NCI-H2196 treated with DMSO at 0.1 percent for 48 hours (cell line): ENCODE results near the gene NCAPG.
"Not testable (repeated sequence)": the region's sequence is repeated elsewhere in the genome, so short reads cannot be mapped to it uniquely, and the experiment has no call there.

Source experiments
- DNase-seq: peaks from one replicate; lab custom pipeline; 2025; ENCODE audit not compliant: unreplicated experiment; lab: John Stamatoyannopoulos, UW

NCAPG gene

DNA sequence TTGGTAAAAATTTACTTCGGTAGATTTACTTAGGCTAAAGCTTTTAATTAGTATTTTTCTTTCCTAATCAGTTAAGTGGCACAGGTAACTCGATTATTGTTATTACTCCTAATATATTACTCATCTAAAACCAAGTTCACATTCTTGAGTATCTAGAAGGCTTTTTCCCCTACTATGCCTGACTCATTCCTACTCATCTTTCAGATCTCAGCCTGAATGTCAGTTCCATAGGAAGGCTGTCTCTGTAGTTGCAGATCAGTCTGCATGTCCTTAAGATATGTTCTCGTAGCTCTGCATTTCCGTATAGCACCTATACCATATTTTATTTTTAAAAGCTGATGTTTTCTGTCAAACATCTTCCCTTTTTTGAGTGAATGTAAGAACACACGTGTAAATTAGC is 23.5 kb upstream of the NCAPG start:
- DNase-seq: no peak

DNA sequence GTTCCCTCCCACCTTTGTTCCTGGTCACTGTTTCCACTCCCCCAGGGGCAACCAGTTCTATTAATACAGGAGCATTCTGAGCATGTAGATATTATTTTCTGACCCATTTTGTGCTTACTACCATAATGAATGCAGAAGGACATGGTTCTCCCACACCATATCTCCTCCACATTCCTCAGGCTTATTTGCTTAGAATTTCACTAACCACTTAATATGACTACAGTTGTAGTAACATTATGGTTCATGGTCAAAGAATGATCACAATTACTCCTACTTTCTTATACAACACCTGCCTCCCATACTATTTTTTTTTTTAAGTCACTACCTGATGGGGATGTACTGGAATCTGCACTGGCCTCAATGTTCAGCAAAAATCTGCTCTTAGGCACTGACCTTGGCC is 21.8 kb upstream of the NCAPG start:
- no peak for DNase-seq

DNA sequence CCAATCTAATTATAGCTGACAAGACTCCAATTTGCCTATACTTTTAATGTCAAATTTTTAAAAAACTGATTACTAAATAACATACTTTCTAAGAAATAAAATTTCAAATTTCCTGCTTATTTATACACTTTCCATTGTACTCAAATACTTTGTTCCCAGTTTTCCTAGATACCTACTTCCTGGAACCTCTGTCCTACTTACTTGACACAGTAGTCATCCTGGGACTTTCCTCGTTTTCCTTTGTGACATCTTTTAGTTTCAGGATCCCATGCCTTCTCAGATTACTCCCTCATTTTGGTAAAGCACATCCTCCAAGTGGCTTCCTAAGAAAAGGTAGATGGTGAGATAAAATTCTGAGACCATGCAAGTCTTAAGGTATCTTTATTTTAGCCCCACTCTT is 16.0 kb upstream of the NCAPG start:
- no peak for DNase-seq

DNA sequence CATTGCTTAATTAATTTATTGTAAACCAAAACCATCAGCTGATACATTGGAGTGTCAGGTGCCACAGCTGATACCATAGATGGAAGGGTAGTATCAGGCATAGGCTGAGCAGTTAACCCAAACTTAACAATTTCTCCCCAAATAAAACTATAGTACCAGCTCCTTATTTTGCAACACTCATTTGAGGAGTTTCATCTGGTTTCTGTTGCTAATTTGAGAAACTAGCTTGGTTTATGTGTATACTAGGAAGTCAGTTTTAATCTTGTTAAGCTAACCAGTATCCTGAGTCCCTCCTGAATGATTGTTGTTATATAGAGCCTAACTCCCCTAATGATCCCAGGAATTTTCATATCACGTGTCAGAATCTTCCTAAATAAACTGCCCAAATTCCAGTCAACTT is 13.0 kb upstream of the NCAPG start:
- no peak for DNase-seq

DNA sequence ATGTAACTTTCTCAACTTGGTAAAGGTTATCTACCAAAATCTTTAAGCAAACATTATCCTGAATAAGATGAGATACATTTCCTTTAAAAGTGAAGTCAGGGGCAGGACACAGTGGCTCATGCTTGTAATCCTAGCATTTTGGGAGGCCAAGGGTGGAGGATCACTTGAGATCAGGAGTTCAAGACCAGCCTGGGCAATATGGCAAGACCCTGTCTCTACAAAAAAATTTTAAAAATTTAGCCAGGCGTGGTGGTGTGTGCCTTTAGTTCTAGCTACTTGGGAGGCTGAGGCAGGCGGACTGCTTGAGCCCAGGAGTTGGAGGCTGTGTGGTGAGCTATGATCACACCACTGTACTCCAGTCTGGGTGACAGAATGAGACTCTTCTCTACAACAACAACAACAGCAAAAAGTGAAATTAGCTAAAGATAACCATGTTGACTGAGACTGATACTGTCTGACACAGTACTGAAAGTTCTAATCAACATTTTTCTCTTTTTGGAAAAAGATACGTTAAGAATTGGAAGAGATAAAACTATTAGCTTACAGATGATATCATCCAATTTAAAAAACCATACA is 5.1 kb upstream of the NCAPG start:
- DNase-seq: no peak

DNA sequence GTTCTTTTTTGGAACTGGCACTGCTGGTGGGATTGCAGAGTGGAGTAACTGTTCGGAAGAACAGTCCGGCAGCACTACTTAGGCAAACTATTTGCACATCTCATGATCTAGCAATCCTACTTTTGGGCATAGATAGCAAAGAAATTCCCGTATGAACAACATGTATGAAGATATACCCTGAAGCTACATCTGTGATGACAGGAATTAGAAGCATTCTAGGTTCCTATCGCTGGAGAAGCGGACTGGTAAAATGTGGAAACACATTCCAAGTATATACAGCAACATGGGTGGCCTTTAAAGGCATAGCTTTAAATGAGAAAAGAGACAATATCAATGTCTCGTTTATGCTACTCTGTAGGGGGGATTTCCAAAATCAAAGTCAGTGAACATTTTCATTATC is 3.3 kb upstream of the NCAPG start:
- no peak for DNase-seq

DNA sequence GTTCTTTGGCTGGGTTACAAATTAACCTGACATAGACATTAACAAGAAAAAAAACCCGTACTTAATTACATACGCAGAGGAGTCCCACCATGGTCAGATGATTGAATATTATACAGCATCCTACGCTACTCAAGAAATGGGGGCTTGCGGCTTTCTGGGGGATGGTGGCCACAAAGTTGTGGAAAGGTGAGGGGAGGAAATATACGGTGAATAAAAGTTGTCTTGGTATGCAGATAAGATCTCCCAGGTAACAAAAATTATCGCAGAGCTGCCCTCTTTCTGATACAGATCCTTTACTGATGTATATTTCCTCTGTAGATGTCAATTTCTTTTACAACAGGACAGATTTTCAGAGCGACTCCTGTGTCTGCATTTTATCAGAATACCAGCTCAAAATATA is 1.1 kb upstream of the NCAPG start:
- DNase-seq: no peak

DNA sequence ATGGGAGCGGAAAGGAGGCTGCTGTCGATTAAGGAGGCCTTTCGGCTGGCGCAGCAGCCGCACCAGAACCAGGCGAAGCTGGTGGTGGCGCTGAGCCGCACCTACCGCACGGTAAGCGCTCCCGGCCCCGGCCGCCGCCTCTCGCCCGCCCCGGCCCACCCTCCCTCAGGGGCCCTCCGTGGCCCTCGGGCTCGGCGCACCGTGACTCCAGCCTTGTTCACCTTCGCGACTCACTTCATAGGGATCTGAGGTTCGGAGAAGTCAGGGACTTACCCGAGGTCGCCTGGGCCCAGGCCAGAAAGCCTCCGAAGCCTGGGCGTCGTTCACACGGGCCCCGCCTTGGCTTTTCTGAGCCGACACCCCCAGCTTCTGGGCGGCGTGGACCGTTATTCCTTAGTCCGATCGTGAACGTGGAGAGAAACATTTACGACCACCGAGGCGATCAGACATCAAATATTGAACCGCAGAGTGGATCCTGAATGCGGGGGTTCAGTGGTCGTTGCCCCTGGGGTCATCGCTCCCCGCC is 362 bp downstream of the NCAPG start:
- DNase-seq: no peak

DNA sequence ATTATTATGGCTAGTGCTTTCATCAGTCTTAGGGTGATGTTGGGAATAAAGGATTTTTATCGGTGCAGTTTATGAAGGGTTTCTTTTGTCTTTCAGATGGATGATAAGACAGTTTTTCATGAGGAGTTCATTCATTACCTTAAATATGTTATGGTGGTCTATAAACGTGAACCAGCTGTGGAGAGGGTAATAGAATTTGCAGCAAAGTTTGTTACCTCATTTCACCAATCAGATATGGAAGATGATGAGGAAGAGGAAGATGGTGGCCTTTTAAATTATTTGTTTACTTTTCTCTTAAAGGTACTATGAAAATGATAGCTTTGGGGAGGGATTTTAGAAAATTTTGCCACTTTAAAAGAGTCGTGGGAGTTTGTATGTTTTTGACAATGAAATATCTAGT is 1.3 kb downstream of the NCAPG start:
- no peak for DNase-seq

DNA sequence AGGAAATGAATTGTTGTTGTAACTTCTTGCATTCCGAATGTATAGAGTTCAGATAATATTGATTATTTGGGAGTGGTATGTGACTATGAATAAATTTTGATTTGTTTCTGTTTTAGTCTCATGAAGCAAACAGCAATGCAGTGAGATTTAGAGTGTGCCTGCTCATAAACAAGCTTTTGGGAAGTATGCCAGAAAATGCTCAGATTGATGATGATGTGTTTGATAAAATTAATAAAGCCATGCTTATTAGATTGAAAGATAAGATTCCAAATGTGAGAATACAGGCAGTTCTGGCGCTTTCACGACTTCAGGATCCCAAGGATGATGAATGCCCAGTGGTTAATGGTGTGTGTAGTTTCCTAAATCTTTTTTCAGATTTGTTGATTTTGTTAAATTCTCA is 2.0 kb downstream of the NCAPG start:
- no peak for DNase-seq

DNA sequence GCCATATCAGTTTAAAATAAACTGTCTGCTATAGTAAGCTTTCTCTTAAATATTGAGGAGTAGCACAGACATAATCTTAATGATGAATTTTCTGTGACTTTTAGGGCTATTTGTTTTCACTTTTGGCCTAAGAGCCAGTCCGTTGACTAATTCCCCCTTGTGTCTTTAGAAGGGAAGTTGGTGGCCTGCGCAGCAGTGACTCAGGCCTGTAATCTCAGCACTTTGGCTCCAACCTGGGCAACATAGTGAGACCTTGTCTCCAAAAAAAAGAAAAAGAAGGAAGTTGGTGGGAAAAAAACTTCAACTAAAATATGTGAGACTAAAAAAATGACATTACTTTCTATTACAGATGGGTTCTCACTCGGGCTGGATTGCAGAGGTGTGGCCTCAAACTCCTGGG is 3.4 kb downstream of the NCAPG start:
- DNase-seq: no peak

DNA sequence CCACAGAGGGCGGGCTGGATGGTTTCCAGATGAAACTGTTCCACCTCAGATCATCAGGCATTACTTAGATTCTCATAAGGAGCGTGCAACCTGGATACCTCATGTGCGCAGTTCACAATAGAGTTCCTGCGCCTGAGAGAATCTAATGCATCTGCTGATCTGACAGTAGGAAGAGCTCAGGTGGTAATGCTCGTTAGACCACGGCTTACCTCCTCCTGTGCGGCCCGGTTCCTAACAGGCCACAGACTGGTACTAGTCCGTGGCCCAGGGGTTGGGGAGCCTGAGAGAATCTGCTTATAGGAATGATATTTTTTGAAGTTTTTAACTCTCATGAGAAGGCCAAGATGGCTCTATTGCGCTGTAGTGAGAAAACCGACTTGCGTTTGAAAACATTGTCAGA is 5.4 kb downstream of the NCAPG start:
- no peak for DNase-seq

DNA sequence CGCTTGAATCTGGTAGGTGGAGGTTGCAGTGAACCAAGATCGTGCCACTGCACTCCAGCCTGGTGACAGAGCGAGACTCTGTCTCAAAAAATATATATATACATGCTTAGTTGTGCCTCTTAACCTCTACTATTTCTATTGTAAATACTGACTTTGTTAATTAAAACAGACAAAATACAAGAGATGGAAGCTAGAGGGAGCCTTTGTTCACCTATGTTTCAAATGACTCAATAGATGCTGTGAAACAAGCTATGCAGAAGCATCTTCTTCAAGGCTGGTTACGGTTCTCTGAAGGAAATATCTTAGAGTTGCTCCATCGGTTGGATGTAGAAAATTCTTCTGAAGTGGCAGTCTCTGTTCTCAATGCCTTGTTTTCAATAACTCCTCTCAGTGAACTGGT is 6.2 kb downstream of the NCAPG start:
- DNase-seq: peak; percentile 31

DNA sequence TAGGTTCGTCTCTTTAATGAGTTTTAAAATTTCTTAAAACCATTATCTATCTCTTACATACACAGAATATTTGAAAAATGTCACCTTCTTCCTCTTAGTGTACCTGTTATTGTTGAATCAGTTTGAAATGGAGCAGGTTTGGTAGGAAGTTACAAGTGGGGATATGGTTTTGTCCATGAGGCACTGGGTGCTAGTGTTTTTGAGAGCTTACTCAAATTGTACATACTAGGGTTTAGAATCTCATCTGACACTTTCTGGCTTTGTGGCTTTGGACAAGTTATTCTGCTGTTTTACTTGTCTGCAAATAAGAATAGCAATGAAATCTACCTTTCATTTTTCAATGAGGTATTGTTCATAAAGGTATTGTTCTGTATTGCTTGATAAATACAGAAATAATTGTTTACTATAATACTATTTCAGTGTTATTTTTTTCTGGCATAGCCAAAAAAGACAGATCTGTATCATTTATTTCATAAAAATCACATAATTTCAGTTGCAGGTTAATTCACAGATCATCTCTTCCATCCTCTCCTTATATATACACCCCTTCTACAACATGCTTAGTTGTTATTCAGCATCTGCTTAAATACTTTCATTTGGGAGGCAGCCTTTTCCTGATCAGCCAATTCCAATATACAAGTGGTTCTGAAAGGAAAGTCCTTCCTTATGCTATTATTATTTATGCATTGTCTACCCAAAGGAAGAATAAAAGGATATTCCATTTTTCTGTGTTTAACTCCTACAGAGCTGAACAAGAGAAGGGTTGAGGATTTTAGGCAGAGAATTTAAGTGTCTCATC is 13.3 kb downstream of the NCAPG start:
- no peak for DNase-seq

DNA sequence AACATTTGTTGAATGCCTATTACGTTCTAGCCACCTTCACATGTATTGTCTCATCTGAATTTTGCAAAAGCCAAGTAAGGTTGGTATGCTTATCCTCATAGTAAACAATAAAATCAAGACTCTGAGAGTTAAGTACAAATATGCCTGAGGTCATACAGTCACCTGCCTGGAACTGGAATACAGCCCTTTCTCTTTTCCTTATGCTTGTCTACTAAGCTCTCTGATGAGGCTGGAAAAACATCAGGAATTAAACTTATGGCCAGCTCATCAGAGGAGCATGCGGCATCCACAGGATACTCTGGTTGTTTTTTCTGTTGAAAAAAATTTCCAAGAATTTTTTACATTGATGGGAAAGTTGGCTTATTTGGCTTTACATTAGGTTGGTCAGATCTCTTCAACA is 35.5 kb downstream of the NCAPG start:
- no peak for DNase-seq

DNA sequence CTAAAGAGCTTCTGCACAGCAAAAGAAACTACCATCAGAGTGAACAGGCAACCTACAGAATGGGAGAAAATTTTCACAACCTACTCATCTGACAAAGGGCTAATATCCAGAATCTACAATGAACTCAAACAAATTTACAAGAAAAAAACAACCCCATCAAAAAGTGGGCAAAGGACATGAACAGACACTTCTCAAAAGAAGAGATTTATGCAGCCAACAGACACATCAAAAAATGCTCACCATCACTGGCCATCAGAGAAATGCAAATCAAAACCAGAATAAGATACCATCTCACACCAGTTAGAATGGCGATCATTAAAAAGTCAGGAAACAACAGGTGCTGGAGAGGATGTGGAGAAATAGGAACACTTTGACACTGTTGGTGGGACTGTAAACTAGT is 39.5 kb downstream of the NCAPG start:
- not testable (repeated sequence) for DNase-seq

DNA sequence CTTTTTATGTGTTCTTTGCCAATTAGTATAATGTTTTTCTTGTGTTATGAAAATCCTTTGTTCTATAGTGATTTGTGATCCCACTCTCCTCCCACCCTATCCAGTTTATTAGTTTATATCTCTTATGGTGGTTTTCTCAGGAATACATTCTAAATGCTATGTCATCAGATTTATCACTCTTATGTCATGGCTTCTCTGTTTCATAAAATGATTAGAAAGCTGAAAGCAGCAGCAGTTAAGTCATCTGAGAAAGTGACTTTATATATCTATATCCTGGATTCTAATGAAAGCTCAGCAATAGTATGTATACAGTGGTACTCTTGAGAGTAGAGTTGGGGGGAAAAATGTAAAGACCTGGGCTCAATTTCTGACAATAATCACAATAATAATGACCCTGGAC is 41.2 kb downstream of the NCAPG start:
- DNase-seq: no peak

DNA sequence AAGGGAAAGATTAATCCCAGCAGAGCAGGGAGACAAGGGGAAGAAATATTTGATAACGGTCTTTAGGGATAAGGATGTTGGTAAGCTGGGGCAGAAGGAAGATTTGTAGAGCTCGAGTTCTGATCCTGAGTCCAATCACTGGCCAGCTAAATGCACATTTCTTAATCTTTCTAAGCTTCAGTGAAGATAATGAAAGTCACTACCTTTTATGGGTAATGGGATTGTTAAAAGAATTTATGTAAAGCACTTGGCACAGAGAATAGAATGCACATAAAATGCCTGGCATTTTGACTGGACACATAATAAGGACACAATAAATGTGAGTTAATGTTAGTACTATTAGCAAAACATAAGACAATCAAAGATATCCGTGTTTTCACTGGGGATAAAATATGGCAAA is 43.3 kb downstream of the NCAPG start:
- DNase-seq: no peak

DNA sequence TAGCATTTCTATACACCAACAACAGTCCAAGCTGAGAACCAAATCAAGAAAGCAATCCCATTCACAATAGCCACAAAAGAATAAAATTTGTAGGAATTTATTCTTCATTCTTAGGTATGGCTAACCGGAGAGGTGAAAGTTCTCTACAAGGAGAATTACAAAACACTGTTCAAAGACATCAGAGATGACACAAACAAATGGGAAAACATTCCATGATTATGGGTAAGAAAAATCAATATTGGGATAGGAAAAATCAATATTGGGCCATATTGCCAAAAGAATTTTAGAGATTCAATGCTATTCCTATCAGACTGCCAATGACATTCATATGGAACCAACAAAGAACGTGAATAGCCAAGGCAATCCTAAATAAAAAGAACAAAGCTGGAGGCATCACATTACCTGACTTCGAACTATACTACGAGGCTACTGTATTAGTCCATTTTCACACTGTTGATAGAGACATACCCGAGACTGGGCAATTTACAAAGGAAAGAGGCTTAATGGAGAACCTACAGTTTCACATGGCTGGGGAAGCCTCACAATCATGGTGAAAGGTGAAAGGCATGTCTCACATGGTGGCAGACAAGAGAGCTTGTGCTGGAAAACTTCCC is 49.1 kb downstream of the NCAPG start:
- no peak for DNase-seq

DNA sequence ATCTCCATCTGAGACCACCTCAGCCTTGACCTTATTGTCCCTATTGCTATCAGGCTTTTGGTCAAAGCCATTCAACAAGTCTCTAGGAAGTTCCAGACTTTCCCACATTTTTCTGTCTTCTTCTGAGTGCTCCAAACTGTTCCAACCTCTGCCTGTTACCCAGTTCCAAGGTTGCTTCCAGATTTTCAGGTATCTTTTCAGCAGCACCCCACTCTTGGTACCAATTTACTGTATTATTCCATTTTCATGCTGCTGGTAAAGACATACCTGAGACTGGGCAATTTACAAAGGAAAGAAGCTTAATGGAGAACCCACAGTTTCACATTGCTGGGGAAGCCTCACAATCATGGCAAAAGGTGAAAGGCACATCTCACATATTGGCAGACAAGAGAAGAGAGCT is 51.1 kb downstream of the NCAPG start:
- not testable (repeated sequence) for DNase-seq

DNA sequence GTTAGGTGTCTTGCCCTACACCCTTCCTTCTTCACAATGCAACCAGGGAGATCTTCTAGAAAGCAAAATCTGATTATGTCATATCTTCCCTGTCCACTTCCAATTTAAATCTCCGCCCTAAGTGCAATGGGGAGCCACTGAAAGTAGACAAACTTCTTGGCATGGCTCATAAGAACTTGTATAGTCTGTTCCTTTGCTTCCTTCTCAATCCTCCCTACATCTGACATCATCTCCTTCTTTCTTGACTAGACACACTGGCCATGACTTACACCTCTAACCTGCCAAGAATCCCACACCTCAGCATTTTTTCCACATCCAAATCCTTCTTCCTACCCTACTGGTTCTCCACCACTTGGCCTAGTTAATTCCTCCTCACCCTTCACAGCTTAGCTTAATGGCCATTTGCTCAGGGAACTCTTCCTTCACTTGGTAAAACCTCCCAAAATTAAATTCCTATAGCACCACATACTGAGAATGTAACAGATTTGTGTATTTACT is 55.1 kb downstream of the NCAPG start:
- no peak for DNase-seq

DNA sequence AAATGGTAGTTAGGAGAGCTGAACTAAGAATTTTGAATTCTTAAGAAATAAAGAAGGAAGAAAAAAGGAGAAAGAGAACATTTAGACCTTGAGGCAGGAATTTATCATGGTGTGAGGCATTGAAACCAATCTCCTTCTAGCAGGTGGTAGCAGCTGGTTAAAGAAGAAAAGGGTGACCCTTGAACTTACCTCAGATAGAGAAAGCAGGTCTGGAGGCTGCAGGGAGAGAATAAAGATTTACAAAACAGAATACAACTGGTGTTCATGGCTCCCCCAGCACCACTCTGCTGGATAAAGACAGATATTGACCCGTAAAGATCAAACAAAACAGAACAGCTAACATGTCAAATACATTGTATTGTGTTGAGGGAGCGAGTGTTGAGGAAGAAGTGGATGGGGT is 56.0 kb downstream of the NCAPG start:
- no peak for DNase-seq
